ENCODE measurements around the gene MYO3B. TPM values are rescaled to one million over a fixed set of nuclear protein-coding genes. Genes with fewer than 3 reads are reported as not detected.
A peak's percentile ranks its signal among the peaks of the same experiment; 100 is the strongest.

The MYO3B gene
- polyA plus RNA-seq, 1 donor (not counting 4 experiments of a cell fraction or from before 2014, with no cell fraction given) = 4.4 TPM

DNA sequence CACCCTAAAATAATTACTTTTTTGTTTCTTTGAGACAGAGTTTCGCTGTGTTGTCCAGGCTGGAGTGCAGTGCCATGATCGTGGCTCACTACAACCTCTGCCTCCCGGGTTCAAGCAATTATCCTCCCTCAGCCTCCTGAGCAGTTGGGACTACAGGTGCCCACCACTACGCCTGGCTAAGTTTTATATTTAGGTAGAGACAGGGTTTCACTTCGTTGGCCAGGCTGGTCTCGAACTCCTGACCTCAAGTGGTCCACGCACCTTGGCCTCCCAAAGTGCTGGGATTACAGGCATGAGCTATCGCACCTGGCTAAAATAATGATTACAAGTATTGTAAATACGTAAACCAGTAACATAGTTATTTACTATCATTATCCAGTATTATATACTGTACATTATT lies 279.8 kb downstream of the MYO3B start:
- DNase-seq (ENCODE audit: low read depth, low spot score) = no peak
- H3K79me2 ChIP-seq (ENCODE audit: control insufficient read depth, insufficient read depth, low read length) = no peaks in the 10 kb centered on the region
- H3K36me3 ChIP-seq (ENCODE audit: control insufficient read depth in 2 of 2, extremely low read depth in 1 of 2, insufficient read depth in 2 of 2, low read length in 2 of 2) = no peaks in the 10 kb centered on the region
- no peak for TF ChIP-seq EZH2 (IDR thresholded peaks at IDR 0.05; ENCODE audit: low read length)
- TF ChIP-seq CTCF (optimal IDR thresholded peaks at IDR 0.05 in 1 of 3, IDR thresholded peaks at IDR 0.05 in 1 of 3, conservative IDR thresholded peaks at IDR 0.05 in 1 of 3; ENCODE audit: extremely low read depth in 1 of 3, insufficient read depth in 2 of 3, low read length in 3 of 3) = no peak
- H3K9me1 ChIP-seq (ENCODE audit: control insufficient read depth, extremely low read depth, insufficient read depth, low read length) = no peaks in the 10 kb centered on the region
- H3K4me2 ChIP-seq (ENCODE audit: control insufficient read depth, extremely low read depth, insufficient read depth, low read depth, low read length) = no peak overlapping the region
- H3K27me3 ChIP-seq (ENCODE audit: control insufficient read depth, extremely low read depth, insufficient read depth, low read length) = no peaks in the 10 kb centered on the region
- H2AFZ ChIP-seq (ENCODE audit: control insufficient read depth, low read length) = no peak overlapping the region
- H3K9me3 ChIP-seq (ENCODE audit: control insufficient read depth, low read depth, low read length) = no peaks in the 10 kb centered on the region
- H3K4me3 ChIP-seq (ENCODE audit: control insufficient read depth in 2 of 3, extremely low read depth in 1 of 3, insufficient read depth in 2 of 3, low read depth in 1 of 3, low read length in 3 of 3) = no peak overlapping the region
- H4K20me1 ChIP-seq (ENCODE audit: control insufficient read depth, extremely low read depth, insufficient read depth, low read length) = no peaks in the 10 kb centered on the region
- H3K27ac ChIP-seq (ENCODE audit: control insufficient read depth, insufficient read depth, low read length) = no peak overlapping the region
- dilution Hi-C loops (cut with MboI; ENCODE audit: extremely low pct_ligation_motif_present, low sequenced_read_pairs) = no loop called here
- no peaks in the 10 kb centered on the region for H3K4me1 ChIP-seq (ENCODE audit: control insufficient read depth, extremely low read depth, insufficient read depth, low read length)
- FAIRE-seq = no peak
- no peak overlapping the region for H3K9ac ChIP-seq (ENCODE audit: control insufficient read depth, extremely low read depth, insufficient read depth, low read length)

DNA sequence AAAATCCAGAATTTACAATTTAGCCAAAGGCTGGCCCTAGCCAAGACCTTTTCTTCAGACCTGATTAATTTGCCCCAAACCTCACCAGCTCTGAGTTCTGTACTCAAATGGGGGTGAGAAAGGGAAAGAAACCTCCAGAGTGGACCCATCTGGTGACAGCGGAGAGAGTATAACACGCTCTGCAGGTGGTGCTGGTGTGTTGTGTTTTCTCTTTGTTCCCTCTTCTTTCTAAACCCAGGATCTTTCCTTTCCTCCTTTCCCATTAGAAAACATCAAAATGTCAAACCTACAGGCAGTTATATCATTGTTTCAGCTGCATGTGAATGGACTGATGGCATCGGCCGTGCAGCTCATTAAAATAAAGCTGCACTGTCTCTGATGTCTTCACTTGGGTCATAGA lies 283.9 kb downstream of the MYO3B start:
- FAIRE-seq (no peak), DNase-seq (ENCODE audit: low read depth, low spot score) (no peak)
- no peaks in the 10 kb centered on the region for H3K36me3 ChIP-seq (ENCODE audit: control insufficient read depth in 2 of 2, extremely low read depth in 1 of 2, insufficient read depth in 2 of 2, low read length in 2 of 2)
- no peaks in the 10 kb centered on the region for H3K4me1 ChIP-seq (ENCODE audit: control insufficient read depth, extremely low read depth, insufficient read depth, low read length)
- no peak overlapping the region for H3K27ac ChIP-seq (ENCODE audit: control insufficient read depth, insufficient read depth, low read length)
- H2AFZ ChIP-seq (ENCODE audit: control insufficient read depth, low read length) = no peak overlapping the region
- H3K4me2 ChIP-seq (ENCODE audit: control insufficient read depth, extremely low read depth, insufficient read depth, low read depth, low read length) = no peak overlapping the region
- no peaks in the 10 kb centered on the region for H4K20me1 ChIP-seq (ENCODE audit: control insufficient read depth, extremely low read depth, insufficient read depth, low read length)
- dilution Hi-C loops (cut with MboI; ENCODE audit: extremely low pct_ligation_motif_present, low sequenced_read_pairs) = no loop called here
- no peaks in the 10 kb centered on the region for H3K79me2 ChIP-seq (ENCODE audit: control insufficient read depth, insufficient read depth, low read length)
- no peaks in the 10 kb centered on the region for H3K27me3 ChIP-seq (ENCODE audit: control insufficient read depth, extremely low read depth, insufficient read depth, low read length)
- H3K9me1 ChIP-seq (ENCODE audit: control insufficient read depth, extremely low read depth, insufficient read depth, low read length) = no peaks in the 10 kb centered on the region
- TF ChIP-seq EZH2 (IDR thresholded peaks at IDR 0.05; ENCODE audit: low read length) = no peak
- peak in 1 of 3 experiments; percentile 32 for TF ChIP-seq CTCF (optimal IDR thresholded peaks at IDR 0.05 in 1 of 3, IDR thresholded peaks at IDR 0.05 in 1 of 3, conservative IDR thresholded peaks at IDR 0.05 in 1 of 3; ENCODE audit: extremely low read depth in 1 of 3, insufficient read depth in 2 of 3, low read length in 3 of 3)
- H3K9me3 ChIP-seq (ENCODE audit: control insufficient read depth, low read depth, low read length) = no peaks in the 10 kb centered on the region
- no peak overlapping the region for H3K4me3 ChIP-seq (ENCODE audit: control insufficient read depth in 2 of 3, extremely low read depth in 1 of 3, insufficient read depth in 2 of 3, low read depth in 1 of 3, low read length in 3 of 3)
- no peak overlapping the region for H3K9ac ChIP-seq (ENCODE audit: control insufficient read depth, extremely low read depth, insufficient read depth, low read length)
